Natural killer cell (primary cell): ENCODE results near the gene PLCB4. TPM values are rescaled to one million over a fixed set of nuclear protein-coding genes. Genes with fewer than 3 reads are reported as not detected.

Experiments used
- ATAC-seq, 3 donors: fragments of 150-1000 bp in 2 of 3; fragments of 200-7000 bp in 1 of 3; cut with Tn5 transposase; 1 replicate in 1 of 3; 2 replicates in 2 of 3; pipeline ENCODE4 v1.10.0; 2021; ENCODE audit warnings: mild to moderate bottlenecking in 2 of 3, moderate library complexity in 2 of 3
- DNase-seq, 2 donors: peaks; one replicate each; pipeline versions ENCODE4 v3.0.0 to v3.0.0-alpha.2; 2013 to 2021; ENCODE audit warnings: mixed read lengths in 1 of 2
- H3K27ac ChIP-seq: one replicate; pipeline ENCODE4 v1.5.1; 2013; ENCODE audit warnings: mild to moderate bottlenecking, low read length
- H3K27me3 ChIP-seq: one replicate; pipeline ENCODE4 v1.6.1; 2013; ENCODE audit warnings: low read length; ENCODE audit not compliant: control insufficient read depth, insufficient read depth
- H3K36me3 ChIP-seq: one replicate; pipeline ENCODE4 v1.6.1; 2013; ENCODE audit warnings: low read length; ENCODE audit not compliant: control insufficient read depth, insufficient read depth
- H3K4me1 ChIP-seq: one replicate; pipeline ENCODE4 v1.6.1; 2013; ENCODE audit warnings: low read length; ENCODE audit not compliant: control insufficient read depth, insufficient read depth
- H3K4me3 ChIP-seq: one replicate; pipeline ENCODE4 v1.5.1; 2013; ENCODE audit warnings: low read length
- H3K9me3 ChIP-seq: one replicate; pipeline ENCODE4 v1.6.1; 2013; ENCODE audit warnings: low read length; ENCODE audit not compliant: control insufficient read depth, insufficient read depth
- H3K27ac Mint-ChIP-seq, 2 donors: one replicate each; pipeline ENCODE4 v1.8.0; 2022; ENCODE audit warnings: mild to moderate bottlenecking in 2 of 2, mixed read lengths in 2 of 2, moderate library complexity in 1 of 2
- H3K27me3 Mint-ChIP-seq, 2 donors: one replicate each; pipeline ENCODE4 v1.8.0; 2022; ENCODE audit warnings: low read depth in 2 of 2, mixed read lengths in 2 of 2
- H3K36me3 Mint-ChIP-seq: one replicate; pipeline ENCODE4 v1.8.0; 2022; ENCODE audit warnings: mixed read lengths
- H3K4me1 Mint-ChIP-seq, 2 donors: one replicate each; pipeline ENCODE4 v1.8.0; 2022; ENCODE audit warnings: mixed read lengths in 2 of 2
- H3K4me3 Mint-ChIP-seq: one replicate; pipeline ENCODE4 v1.8.0; 2022; ENCODE audit warnings: mild to moderate bottlenecking, moderate library complexity, mixed read lengths
- H3K9me3 Mint-ChIP-seq, 2 donors: one replicate each; pipeline ENCODE4 v1.8.0; 2022; ENCODE audit warnings: mixed read lengths in 2 of 2
- CTCF ChIP-seq: fragments of 200-600 bp; IDR thresholded peaks from one replicate; pipeline ENCODE4 v1.8.0; 2022; ENCODE audit warnings: antibody characterized with exemption
- WGBS: methylation state at CpG from one replicate; pipeline ENCODE4 v1.1.7; 2013; ENCODE audit warnings: missing lambda C conversion rate; ENCODE audit not compliant: insufficient coverage; 5-methylcytosine and 5-hydroxymethylcytosine counted together
- intact Hi-C: fragments of 100-400 bp; cut with micrococcal nuclease; formaldehyde crosslinking; loops from one replicate; pipeline ENCODE4 v1.14.2; 2022
- total RNA-seq, 4 donors: library from RNA; stranded (reverse); fragments of 120-200 nt in 1 of 4; gene quantifications; one replicate each; pipeline versions ENCODE4 v1.2.3 to v1.2.4, GENCODE V29; 2013 to 2022

PLCB4 gene
- total RNA-seq, 3 donors from 2014 or later (not counting 1 experiment from before 2014, with no cell fraction given) = 0.05 to 0.40 TPM; not detected in 1

- intact Hi-C loops = no loop called here
These were observed 445.2 kb downstream of the PLCB4 start for GRCh38 chr20:9514072-9514460.

GRCh38 chr20:9514461-9515213 lies 445.8 kb downstream of the PLCB4 start, which contains the start of gene LAMP5:
TSS of gene LAMP5 (plus strand) at chr20:9514590. CDS start at chr20:9514853, 263 bp downstream.
- Mint-ChIP-seq H3K27me3 (peaks cover 43 to 52% of the 10 kb centered on the region in 2 donors), H3K4me1 (no peaks in the 10 kb centered on the region), H3K27ac (no peak within 1 kb of the TSS), H3K9me3 (no peaks in the 10 kb centered on the region), H3K36me3 (no peaks in the 10 kb centered on the region), H3K4me3 (no peak within 1 kb of the TSS)
- no peak for TF ChIP-seq CTCF
- DNase-seq = no peak
- Histone ChIP-seq H3K9me3 (no peaks in the 10 kb centered on the region), H3K4me1 (peaks cover 12% of the 10 kb centered on the region), H3K27ac (no peak within 1 kb of the TSS), H3K27me3 (peaks cover 17% of the 10 kb centered on the region), H3K36me3 (no peaks in the 10 kb centered on the region), H3K4me3 (no peak within 1 kb of the TSS)
- no peak for ATAC-seq
- intact Hi-C loops = no loop called here
- WGBS = 1% methylated on average over 37 of the region's 38 CpGs

More at GRCh38 chr20:9514072-9514460, 445.2 kb downstream of the PLCB4 start:
- H3K9me3 ChIP-seq = no peaks in the 10 kb centered on the region
- H3K36me3 ChIP-seq = no peaks in the 10 kb centered on the region
- ATAC-seq (no peak), DNase-seq (no peak)
- WGBS = 7% methylated on average over 8 of the region's 9 CpGs
- Mint-ChIP-seq H3K27me3 (peaks cover 49 to 58% of the 10 kb centered on the region in 2 donors), H3K36me3 (no peaks in the 10 kb centered on the region), H3K9me3 (no peaks in the 10 kb centered on the region), H3K4me1 (no peaks in the 10 kb centered on the region), H3K4me3 (no peak overlapping the region), H3K27ac (no peak overlapping the region)
- peaks cover 18% of the 10 kb centered on the region for H3K27me3 ChIP-seq
- H3K27ac ChIP-seq = no peak overlapping the region
- no peak overlapping the region for H3K4me3 ChIP-seq
- peaks cover 12% of the 10 kb centered on the region for H3K4me1 ChIP-seq
- no peak for TF ChIP-seq CTCF

GRCh38 chr20:9515214-9515585 lies 446.3 kb downstream of the PLCB4 start:
- Histone ChIP-seq H3K27me3 (peaks cover 17% of the 10 kb centered on the region), H3K36me3 (no peaks in the 10 kb centered on the region), H3K4me1 (peaks cover 12% of the 10 kb centered on the region), H3K4me3 (no peak overlapping the region), H3K9me3 (no peaks in the 10 kb centered on the region), H3K27ac (no peak overlapping the region)
- H3K27ac Mint-ChIP-seq = no peak overlapping the region
- no peak for DNase-seq
- no peaks in the 10 kb centered on the region for H3K36me3 Mint-ChIP-seq
- H3K27me3 Mint-ChIP-seq = peaks cover 41 to 47% of the 10 kb centered on the region in 2 donors
- H3K9me3 Mint-ChIP-seq = no peaks in the 10 kb centered on the region
- H3K4me1 Mint-ChIP-seq = no peaks in the 10 kb centered on the region
- intact Hi-C loops = no loop called here
- TF ChIP-seq CTCF = no peak
- no peak for ATAC-seq
- no peak overlapping the region for H3K4me3 Mint-ChIP-seq
- 8% methylated on average over 10 of the region's 13 CpGs for WGBS
